Renal pelvis (tissue), 4 donors: ENCODE results near the gene ALK. TPM values are rescaled to one million over a fixed set of nuclear protein-coding genes. Genes with fewer than 3 reads are reported as not detected.

Source experiments
- DNase-seq: peaks from one replicate; pipeline ENCODE4 v3.0.0-alpha.2; 2013
- polyA plus RNA-seq, 3 donors: library from polyadenylated mRNA; unstranded; fragments of 120-200 nt; gene quantifications; one replicate each; pipeline ENCODE4 v1.2.1, GENCODE V29; 2013; ENCODE audit not compliant: insufficient read length in 3 of 3

Gene ALK
- polyA plus RNA-seq, 3 donors = 0.22 to 0.55 (median 0.36) TPM

GRCh38 chr2:29450596-29451222 lies 470.7 kb downstream of the ALK start:
- no peak for DNase-seq

DNA sequence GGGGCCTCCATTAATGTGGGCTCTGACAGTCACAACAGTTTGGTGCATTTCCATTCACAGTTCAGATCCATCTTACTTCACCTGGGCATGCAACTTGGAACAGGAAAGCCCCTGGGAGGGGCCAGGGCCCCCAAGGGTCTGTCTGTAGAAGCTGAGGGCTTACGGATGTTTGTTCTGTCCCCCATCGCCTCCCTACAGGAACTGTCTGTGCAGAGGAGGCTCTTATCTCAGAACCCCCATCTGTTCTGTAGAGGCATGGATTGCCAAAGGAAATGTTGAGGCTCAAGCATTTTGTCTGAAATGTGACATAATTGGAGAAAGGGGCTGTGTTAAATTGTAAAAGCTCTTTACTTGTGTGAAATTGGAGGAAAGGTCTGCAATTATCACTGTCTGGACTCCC lies 471.9 kb downstream of the ALK start:
- no peak for DNase-seq

DNA sequence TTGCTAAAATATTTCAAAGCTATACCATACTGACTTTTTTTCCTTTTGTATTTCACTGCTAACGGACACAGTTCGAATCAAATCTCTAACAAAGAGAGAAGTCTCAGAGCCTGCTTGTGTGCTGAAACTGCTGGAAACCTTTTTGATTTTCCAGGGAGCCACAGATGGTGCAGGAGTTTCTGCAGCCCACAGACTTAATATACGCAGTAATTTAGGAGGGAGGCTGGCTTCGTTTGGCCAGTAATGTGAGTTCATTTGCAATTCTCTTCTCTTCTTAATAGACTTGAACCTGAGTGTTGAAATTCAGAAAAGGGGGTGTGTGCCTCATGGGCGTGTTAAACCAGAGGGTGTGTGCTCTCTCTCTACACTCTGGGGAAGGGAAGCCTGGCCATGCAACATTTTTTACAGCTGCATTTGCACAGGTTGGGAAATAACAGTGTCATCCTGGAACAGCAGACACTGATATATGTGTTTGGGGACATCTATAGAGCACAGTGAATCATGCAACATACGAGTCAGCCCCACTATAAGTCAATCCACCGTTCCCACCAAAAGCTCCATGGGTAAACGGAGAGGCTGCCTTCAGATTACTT lies 473.2 kb downstream of the ALK start:
- DNase-seq = no peak

- DNase-seq = no peak
These were observed 473.9 kb downstream of the ALK start for GRCh38 chr2:29447513-29447912.

- DNase-seq = peak; percentile 17
These were observed 474.5 kb downstream of the ALK start for GRCh38 chr2:29446847-29447246.

GRCh38 chr2:29444150-29444549 lies 477.2 kb downstream of the ALK start:
- no peak for DNase-seq

GRCh38 chr2:29443627-29444026 lies 477.8 kb downstream of the ALK start:
- DNase-seq = no peak

GRCh38 chr2:29443151-29443550 lies 478.2 kb downstream of the ALK start:
- no peak for DNase-seq

DNA sequence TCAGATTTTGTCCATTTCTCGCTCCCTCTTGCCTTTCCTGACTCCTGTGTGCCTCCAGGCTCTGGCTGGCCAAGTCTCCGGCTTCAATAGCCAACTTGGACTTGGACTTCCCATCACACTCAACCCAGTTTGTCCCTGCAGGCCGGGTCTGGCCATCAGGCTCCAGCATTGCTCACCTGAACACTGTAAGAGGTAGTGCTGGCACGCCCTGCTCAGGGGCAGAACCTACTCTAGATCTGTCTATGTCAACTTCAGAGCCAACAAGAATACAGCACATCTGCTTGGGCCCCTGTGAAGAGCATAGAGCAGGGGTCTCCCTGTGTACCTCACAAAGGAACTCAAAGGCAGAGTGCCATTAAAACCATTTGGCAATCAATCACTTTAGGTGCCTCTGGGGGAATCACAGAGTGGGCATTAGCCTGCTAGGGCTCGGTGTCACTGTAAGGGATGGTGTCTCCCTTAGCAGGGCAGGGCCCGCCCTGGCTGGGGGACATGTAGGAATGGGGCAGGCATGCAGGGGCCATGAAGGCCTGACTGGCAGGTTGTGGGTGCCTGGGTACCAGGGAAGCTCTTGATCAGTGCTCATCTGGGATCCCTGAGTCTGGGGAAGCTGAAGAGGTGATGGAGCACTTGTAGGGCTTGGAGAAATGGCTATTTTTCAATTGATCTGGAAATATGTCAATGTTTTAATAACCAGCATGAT lies 480.3 kb downstream of the ALK start:
- DNase-seq = no peak

- DNase-seq = no peak
These were observed 487.5 kb downstream of the ALK start for GRCh38 chr2:29433920-29434319.

- DNase-seq = no peak
These were observed 488.3 kb downstream of the ALK start for GRCh38 chr2:29433128-29433527.

- DNase-seq = no peak
These were observed 489.9 kb downstream of the ALK start for GRCh38 chr2:29431485-29431884.

DNA sequence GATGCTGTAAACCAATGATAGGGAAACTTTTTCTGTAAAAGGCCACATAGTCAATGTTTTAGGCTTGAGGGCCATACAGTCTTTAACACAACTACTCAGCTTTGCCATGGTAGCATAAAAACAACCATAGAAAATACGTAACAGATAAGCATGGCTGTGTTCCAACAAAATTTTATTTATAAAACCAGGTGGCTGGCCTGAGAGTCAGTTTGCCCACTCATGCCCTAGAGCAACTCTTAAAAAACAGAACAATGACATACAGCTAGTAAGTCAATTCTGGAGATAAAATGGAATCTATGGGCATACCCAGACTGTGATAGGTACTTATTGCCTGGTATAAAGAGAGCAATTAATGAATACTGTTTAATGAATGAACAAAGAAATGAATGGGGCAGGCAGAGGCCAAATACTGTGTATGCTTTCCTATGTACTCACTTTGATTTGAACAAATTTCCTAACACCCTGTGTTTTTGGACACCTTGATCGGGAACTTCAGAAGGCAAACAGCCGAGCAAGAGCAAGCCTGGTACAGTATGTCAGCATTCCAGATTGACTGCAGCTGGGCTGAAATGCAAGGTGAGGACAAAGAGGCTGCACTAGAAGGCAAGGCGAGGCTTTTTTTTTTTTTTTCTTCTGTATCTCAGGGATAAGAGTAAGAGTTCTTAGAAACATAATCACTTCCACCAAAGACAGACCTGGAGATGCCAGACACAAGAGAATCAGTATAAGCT lies 490.8 kb downstream of the ALK start:
- no peak for DNase-seq

DNA sequence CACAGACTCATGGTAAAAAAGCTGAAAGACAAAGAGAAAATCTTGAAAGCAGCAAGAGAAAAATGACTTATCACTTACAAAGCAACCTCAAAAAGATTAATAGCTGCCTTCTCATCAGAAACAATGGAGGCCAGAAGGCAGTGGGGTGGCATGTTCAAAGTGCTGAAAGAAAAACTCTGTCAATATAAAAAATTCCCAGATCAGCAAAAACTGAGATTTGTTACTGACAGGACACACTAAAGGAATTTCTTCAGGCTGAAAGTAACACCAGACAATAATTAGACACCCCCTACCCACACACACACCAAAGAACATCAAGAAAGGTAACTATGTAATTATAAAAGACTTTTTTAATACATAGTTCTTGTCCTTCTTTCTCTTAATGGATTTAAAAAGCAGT lies 495.0 kb downstream of the ALK start:
- DNase-seq = no peak

DNA sequence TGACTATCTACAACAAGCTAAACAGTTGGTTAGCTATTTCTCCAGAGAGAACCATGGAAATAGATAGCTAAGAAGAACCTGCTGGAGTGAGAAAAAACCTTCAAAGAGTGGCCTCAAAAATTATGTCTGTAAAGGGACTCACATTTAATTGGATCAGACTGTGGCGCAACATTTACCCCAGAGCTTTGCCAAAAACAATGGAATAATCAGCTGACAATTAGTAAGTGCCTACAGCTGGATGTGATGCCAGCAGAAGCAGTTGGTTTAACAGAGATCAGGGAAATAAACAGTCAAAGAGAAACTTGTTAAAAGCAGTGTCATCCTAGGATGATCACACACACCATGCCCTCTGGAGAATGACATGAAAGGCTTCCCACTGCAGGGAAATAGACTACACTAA lies 495.5 kb downstream of the ALK start:
- no peak for DNase-seq

DNA sequence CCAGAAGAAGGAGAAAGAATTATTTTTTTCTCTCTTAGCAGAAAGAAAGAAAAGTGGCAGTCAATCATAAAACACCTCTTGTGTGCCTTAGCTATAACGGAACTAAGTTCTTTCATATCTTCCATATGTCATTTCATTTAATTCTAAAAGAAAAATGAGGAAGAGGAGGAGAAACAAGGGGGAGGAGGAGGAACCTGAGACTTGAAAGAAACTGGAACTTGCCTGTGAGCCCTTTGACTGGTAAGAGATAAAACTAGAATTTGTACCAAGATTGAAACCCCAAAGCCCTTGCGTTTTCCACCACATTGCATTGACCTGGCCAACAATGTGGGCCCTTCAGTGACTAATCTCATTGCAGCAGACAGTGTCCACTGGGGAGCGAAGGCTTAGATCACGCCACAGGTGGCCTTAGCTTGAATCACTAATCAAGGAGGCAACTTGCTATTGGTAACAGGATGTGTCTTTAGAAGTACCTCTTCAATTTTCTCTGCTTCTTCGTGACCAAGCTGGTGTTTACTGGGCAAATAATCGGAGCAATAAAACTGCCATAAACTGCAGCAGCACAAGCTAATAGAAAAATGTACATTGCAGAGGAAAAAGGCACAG lies 498.2 kb downstream of the ALK start:
- no peak for DNase-seq

DNA sequence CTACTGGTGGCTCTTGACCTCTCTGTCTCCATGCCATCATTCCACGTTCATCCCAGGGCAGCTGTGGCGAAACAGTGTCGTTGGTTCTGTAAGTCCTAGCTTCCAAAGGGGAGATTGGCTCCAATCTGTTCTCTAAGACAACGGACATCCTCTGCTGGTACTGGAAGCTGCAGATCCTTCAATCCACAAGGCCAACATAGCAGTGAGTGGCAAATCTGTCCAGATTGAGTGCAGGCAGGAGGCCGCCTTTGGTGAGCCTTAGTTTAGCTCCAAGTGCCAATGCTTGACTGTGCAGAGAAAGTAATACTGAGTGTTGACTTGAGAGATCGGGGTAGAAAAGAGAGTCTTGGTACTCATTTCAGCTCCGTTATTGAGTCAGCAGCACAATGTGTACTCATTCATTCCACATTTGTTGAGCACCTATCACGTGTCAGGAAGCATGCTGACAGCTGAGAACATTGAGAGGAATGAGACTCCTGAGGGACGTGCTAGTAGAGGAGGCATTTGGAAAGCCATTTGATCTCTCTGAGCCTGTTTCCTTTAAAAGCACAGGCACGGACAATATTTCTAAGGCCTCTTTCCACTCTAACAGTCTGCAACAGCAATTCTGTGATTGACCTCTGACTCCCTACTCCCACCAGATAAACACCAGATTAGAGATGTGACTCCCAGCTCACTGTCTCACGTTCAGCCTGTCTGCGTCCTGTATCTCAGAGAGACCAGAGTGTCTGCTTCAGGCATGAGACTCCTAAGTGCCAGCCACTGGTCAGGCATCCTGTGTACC lies 500.2 kb downstream of the ALK start:
- peak; percentile 88 for DNase-seq

DNA sequence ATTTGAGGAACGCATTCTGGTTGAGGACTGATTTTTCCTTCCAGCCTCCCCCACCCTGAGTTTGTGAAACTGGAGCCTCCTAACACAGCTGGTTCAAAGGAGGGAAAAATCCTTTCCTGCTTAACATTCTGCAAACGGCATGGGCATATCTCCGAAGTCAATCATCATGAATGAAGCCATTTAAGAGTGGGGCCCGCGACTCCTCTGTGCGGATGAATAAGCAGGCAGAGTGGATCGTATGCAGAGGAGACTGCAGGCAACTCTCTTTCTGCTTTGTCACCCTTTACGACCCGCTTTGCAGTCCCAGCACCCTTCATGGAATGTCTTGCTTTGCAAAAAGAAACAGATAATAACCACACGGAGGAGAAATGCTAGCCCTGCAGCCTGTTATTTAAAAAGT lies 500.9 kb downstream of the ALK start:
- peak; percentile 38 for DNase-seq

- no peak for DNase-seq
These were observed 503.8 kb downstream of the ALK start for GRCh38 chr2:29417630-29418029.

DNA sequence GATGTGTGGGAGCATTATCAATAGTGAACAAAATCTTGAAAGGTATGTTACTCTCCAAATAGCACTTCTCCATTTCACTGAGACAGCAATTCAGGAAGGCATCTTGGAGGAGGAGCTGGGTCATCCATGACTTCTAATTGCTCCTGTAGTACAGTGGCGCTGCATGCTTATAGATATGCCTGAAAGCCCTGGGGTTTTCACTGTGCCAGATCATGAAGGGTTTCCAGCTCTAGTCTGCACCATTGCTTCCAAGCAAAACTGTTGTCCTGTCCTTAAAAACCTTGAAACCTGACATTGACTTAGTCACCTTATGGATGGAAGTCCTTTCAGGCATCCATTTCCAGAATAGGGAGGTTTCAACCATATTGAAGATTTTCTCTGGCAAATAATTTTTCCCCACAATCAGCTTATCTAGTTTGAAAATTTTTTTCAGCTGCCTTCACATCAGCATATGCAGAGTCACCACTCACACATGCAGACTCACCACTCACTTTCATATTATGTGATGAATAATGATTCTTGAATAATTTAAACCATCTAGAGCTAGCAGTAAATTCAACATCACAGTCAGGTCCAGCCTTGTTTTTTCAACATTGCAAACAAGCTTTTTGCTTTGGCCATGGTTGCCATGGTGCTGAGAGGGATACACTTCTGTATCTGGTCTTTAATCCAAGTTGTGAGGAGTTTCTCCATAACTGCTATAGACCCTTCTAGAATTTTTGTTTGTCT lies 509.0 kb downstream of the ALK start:
- no peak for DNase-seq

GRCh38 chr2:29405707-29406106 lies 515.7 kb downstream of the ALK start:
- DNase-seq = no peak
